Activated CD8-positive, alpha-beta memory T cell treated with anti-CD3 and anti-CD28 coated beads for 1 hour (primary cell): Measurements from ENCODE around the gene DESI1.
"Not testable (repeated sequence)": the region's sequence is repeated elsewhere in the genome, so short reads cannot be mapped to it uniquely, and the experiment has no call there.

Experiments
- DNase-seq, 2 donors: peaks; one replicate each; pipeline ENCODE4 v3.0.0-alpha.2; 2020; ENCODE audit warnings: low read depth in 1 of 2; ENCODE audit errors: extremely low read depth in 1 of 2

Gene DESI1

DNA sequence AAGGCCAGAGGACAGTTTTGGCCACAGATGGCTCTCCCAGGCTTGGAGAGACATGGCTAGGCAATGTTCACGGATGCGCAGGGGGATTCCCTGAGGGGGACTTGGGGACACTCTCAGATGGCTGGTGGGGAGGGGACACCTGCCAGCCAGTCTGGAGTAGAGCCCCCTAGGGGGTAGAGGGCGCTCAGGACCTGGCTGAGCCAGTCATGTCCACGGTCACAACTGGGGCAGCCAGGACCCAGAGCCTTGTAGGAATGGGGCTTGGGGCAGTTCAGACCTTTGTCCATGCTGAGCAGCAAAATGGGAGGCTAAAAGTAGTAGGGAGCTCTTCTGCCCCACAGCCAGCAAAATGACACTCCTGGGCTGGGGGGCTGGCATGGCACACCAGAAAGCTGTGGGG lies 58.4 kb downstream of the DESI1 start:
- DNase-seq = no peak

DNA sequence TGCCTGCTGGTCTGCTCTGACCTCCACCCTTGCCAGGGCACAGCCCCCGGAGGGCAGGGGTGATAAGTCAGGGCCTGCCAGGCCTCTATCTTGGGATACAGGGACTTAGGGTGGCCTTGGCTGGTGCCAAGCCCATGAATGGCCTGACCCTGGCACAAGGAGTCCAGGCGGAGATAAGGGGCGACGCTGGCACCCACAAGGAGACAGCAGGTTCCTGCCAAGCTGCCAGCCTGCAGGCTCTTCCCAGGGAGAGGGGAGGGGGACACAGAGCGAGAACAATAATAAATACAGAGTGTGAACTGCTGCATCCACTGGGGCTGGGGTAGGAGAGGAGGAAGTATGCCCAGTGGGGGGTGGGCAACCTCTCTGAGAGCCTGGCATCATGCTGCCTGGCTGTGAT lies 59.1 kb downstream of the DESI1 start:
- DNase-seq = no peak

DNA sequence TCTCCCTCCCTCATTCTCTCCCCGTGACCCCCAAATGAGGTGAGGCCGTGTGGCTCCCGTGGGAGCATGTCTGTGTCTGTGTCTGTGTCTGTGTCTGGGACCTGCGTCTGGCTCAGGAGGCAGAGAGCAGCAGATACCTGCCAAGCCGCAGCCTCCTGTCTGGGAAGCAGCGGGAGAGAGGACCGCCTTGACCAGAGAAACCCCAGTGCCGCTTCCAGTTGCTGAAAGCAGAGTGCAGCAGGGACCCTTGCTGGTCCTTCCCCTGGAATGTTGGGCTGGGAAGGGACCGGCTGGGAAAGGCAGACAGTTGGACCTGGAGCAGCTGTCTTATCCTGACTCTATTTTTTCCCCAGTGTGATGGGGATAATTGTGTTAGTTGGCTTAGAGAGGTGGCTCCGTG lies 59.5 kb downstream of the DESI1 start:
- DNase-seq = no peak

DNA sequence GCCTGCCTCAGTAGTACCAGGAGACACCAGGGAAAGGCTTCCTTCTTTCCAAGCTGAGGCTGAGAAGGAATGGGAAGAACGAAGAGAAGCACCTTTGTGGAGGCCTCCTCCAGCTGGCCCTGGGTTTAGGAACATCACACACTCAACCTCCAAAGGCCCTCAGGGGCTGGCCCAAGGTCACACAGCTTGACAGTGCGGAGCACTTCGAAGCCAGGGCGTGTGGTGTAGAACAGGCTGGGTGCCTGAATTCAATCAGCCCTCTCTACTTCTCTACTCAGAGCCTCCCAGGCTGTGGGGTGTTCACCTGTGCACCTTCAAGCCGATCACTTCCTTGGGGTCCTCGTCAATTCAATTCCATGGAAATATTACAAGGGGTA lies 60.8 kb downstream of the DESI1 start:
- no peak for DNase-seq

DNA sequence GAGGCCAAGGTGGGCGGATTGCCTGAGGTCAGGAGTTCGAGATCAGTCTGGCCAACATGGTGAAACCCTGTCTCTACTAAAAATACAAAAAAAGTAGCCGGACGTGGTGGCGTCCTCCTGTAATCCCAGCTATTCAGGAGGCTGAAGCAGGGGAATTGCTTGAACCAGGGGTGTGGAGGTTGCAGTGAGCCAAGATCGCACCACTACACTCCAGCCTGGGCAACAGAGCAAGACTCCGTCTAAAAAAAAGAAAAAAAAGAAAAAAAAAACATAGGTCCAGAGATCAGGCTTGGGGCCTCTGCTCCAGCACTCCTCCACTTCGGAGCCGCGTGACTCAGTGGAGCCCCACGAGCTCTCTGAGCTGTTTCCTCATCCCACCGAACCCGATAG lies 62.6 kb downstream of the DESI1 start:
- DNase-seq = not testable (repeated sequence)

DNA sequence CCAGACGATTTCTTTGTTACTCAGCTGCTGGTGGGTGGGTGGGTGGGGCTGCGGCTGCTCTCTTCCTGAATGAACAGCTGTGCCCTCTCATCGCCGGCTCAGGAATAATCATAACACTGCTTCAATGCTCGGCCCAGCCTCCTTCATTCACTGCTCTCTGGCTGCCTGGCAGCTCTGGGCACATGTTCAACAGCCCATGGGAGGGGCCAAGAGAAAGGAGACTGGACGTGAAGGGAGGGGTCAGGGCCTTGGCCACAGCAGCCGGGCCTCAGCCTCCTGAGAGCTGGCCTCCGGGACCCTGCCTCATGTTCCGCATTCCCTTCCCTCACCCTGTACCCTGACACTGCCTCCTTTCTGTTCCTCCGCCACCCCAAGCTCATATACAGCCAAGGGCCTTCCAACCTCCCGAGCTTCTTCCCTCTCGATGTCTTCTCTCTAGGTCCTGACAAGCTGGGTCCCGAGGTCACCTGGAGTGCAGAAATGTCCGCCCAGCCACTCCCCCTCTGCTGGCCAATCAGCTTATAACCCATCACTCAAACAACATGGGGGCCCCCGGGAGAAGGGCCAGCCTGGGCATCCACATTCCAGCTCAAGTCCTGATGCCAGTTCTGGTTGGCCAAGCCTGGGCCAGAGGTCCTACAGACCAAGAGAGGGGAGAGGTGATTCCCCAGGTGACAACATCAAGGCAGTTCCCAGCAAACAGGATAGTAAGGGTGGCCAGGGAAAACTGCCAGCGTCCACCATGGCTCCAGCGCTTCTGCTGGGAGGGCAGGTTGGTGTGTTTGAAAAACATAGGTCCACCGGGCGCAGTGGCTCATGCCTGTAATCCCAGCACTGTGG lies 63.2 kb downstream of the DESI1 start:
- DNase-seq = no peak

DNA sequence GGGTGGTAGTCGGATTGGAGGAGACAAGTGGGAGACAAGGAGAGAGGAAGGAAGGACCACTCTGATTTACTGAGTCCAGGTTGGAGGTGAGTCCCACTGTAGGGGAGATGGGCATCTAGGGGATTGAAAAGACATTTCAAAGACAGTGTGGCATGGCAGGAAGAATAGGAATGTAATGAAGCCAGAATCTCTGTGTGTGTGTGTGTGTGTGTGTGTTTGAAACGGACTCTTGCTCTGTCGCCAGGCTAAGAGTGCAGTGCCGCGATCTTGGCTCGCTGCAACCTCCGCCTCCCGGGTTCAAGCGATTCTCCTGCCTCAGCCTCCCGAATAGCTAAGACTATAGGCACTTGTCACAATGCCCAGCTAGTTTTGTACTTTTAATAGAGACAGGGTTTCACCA lies 64.3 kb downstream of the DESI1 start:
- DNase-seq = no peak

DNA sequence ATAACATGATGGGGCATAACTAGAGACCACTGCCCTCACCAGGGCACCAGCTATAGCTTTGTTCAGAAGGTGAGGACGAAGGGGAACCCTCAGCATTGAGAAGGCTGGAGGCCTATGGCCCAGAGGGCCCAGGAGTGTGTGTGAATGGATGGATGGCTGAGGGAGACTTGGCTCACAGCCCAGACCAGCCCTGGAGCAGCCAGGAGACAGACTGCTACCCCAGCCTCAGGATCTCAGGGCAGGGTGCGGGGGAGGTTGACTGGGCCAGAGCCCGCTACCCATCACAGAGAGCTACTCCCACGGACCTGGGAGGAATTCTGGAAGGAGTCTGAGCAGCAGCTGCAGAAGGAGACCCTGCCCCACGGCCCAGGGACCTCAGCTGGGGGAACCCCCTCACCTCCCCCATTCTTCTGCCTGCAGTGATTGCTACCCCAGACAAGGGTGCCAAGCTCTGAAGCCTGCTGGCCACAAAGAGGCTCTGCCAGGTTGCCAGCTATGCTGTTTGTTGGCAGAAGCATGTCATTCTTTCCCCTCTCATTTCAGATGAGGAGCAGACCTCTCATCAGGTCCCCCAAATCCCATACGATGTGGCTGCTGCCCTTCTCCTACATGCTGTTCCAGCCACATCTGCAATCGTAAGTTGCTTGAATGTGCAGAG lies 65.4 kb downstream of the DESI1 start:
- DNase-seq = no peak

DNA sequence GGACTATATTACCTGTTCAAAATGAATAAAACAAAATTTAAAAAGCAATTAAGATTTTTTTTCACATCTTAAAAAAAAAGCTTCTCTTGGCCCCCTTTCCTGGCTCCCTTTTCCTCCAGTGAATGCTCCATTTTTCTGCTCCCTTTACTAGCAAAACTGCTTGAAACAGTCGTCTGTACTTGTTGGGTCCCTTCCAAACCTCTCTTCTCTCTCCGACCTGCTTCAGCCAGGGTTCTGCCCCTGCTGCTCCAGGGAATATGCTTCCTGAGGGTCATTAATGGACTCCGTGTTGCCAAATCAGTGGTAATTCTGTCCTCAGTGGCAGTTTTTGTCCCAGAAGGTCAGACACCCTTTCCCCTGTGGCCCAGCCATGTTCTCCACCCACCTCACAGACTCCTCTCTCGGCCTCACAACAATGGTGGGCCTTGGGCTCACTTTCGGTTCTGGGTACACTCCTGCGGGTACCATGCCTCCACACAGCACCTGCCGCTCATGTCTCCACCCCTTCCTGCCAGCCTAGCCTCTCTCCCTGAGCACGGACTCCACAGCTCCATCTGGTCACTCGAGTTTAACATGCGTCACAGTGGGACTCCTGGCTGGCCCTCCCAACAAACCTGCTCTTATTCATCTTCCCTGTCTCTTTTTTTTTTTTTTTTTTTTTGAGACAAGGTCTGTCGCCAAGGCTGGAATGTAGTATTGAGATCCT lies 68.8 kb downstream of the DESI1 start:
- no peak for DNase-seq

DNA sequence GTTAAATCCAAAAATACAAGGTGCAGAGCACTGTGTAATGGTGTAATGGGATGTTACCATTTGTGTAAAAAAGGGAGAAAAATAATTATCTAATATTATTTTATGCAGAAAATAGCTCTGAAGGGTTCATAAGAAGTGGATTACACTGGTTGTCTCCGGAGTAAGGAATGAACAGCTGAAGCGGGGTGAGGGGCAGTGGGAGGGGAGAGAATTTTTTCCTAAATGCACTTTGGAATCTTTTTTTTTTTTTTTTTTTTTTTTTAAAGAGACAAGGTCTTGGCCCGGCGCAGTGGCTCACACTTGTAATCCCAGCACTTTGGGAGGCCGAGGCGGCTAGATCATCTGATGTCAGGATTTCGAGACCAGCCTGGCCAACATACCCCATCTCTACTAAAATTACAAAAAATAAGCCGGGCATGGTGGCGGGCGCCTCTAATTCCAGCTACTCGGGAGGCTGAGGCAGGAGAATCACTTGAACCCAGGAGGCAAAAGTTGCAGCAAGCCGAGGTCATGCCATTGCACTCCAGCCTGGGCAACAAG lies 69.8 kb downstream of the DESI1 start:
- no peak for DNase-seq

DNA sequence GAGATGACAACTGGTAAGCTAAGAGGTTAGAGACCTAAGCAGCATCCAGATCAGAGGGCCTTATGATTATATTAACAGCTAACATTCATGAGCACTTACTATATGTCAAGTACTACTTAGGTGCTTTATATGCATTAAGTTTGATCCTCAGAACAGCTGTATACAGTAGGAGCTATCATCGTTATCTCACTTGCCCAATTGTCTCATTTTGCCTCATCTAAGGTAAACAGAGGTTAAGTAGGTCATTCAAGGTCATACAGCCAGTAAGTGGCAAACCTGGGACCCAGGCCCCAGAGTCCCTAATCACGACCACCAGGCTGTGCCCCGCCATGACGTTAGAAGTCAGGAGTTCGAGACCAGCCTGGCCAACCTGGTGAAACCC lies 72.0 kb downstream of the DESI1 start:
- DNase-seq = no peak
